Neural progenitor cell (in vitro differentiated cells): Measurements from ENCODE around the gene FCN3. TPM values are rescaled to one million over a fixed set of nuclear protein-coding genes. Genes with fewer than 3 reads are reported as not detected.

Experiments
- DNase-seq: peaks from one replicate; pipeline ENCODE4 v3.0.0-alpha.2; 2016; ENCODE audit warnings: low spot score
- H2AFZ ChIP-seq: fragments of 200-600 bp; sonication (generic); replicated peaks from 2 replicates; pipeline ENCODE4 v1.6.1; 2016; ENCODE audit warnings: antibody characterized with exemption
- H3F3A ChIP-seq: fragments of 200-600 bp; sonication (generic); 2 replicates; pipeline ENCODE4 v1.6.1; 2016; ENCODE audit warnings: antibody characterized with exemption, low read depth
- H3K27ac ChIP-seq: fragments of 200-600 bp; sonication (generic); 2 replicates; pipeline ENCODE4 v1.5.1; 2016; ENCODE audit warnings: mild to moderate bottlenecking
- H3K27me3 ChIP-seq: fragments of 200-600 bp; sonication (generic); 2 replicates; pipeline ENCODE4 v1.6.1; 2016; ENCODE audit warnings: mild to moderate bottlenecking, moderate library complexity
- H3K36me3 ChIP-seq: fragments of 200-600 bp; sonication (generic); 2 replicates; pipeline ENCODE4 v1.5.1; 2016
- H3K4me1 ChIP-seq: fragments of 200-600 bp; sonication (generic); 2 replicates; pipeline ENCODE4 v1.6.1; 2016; ENCODE audit warnings: mixed run types
- H3K4me2 ChIP-seq: fragments of 200-600 bp; sonication (generic); 2 replicates; pipeline ENCODE4 v1.6.1; 2016
- H3K4me3 ChIP-seq: fragments of 200-600 bp; sonication (generic); 2 replicates; pipeline ENCODE4 v1.5.1; 2016
- H3K79me2 ChIP-seq: fragments of 200-600 bp; sonication (generic); 2 replicates; pipeline ENCODE4 v1.6.1; 2016; ENCODE audit warnings: low read depth
- H3K9ac ChIP-seq: fragments of 200-600 bp; sonication (generic); 2 replicates; pipeline ENCODE4 v1.6.1; 2016
- H3K9me3 ChIP-seq: fragments of 200-600 bp; sonication (generic); 2 replicates; pipeline ENCODE4 v1.5.1; 2016; ENCODE audit warnings: low read depth
- H4K20me1 ChIP-seq: fragments of 200-600 bp; sonication (generic); 2 replicates; pipeline ENCODE4 v1.6.1; 2016; ENCODE audit warnings: low read depth
- H3K27ac Mint-ChIP-seq: 3 replicates; pipeline ENCODE4 v1.8.0; 2021; ENCODE audit warnings: mixed read lengths
- H3K27me3 Mint-ChIP-seq: 2 replicates; pipeline ENCODE4 v1.8.0; 2022; ENCODE audit warnings: low read depth, mild to moderate bottlenecking, inconsistent platforms, moderate library complexity, mixed read lengths; ENCODE audit not compliant: insufficient read depth
- H3K36me3 Mint-ChIP-seq: 3 replicates; pipeline ENCODE4 v1.8.0; 2021; ENCODE audit warnings: mixed read lengths
- H3K4me1 Mint-ChIP-seq: 3 replicates; pipeline ENCODE4 v1.8.0; 2021; ENCODE audit warnings: mixed read lengths
- H3K4me3 Mint-ChIP-seq: 3 replicates; pipeline ENCODE4 v1.8.0; 2021; ENCODE audit warnings: mild to moderate bottlenecking, moderate library complexity, mixed read lengths
- H3K9me3 Mint-ChIP-seq: 3 replicates; pipeline ENCODE4 v1.8.0; 2020; ENCODE audit warnings: mixed read lengths
- EZH2 ChIP-seq: fragments of 200-600 bp; sonication (generic); IDR thresholded peaks from 2 replicates; pipeline ENCODE4 v1.6.1; 2017; ENCODE audit warnings: antibody characterized with exemption, mild to moderate bottlenecking, moderate library complexity
- EZH2phosphoT487 ChIP-seq: fragments of 200-600 bp; sonication (generic); IDR thresholded peaks from 2 replicates; pipeline ENCODE4 v1.6.1; 2017; ENCODE audit warnings: antibody characterized with exemption
- total RNA-seq: library from RNA; depleted of rRNA; stranded (reverse); fragments of >200 nt; gene quantifications from 2 replicates; pipeline ENCODE4 v1.2.3, GENCODE V29; 2015; ENCODE audit warnings: low replicate concordance
- TF ChIP-seq, protein P1 (sequence below): fragments of 200-600 bp; sonication (generic); IDR thresholded peaks from 2 replicates; pipeline ENCODE4 v1.5.1; 2017; ENCODE audit warnings: antibody characterized with exemption, mild to moderate bottlenecking

The FCN3 gene
- total RNA-seq, 1 donor from 2014 or later: not detected

DNA sequence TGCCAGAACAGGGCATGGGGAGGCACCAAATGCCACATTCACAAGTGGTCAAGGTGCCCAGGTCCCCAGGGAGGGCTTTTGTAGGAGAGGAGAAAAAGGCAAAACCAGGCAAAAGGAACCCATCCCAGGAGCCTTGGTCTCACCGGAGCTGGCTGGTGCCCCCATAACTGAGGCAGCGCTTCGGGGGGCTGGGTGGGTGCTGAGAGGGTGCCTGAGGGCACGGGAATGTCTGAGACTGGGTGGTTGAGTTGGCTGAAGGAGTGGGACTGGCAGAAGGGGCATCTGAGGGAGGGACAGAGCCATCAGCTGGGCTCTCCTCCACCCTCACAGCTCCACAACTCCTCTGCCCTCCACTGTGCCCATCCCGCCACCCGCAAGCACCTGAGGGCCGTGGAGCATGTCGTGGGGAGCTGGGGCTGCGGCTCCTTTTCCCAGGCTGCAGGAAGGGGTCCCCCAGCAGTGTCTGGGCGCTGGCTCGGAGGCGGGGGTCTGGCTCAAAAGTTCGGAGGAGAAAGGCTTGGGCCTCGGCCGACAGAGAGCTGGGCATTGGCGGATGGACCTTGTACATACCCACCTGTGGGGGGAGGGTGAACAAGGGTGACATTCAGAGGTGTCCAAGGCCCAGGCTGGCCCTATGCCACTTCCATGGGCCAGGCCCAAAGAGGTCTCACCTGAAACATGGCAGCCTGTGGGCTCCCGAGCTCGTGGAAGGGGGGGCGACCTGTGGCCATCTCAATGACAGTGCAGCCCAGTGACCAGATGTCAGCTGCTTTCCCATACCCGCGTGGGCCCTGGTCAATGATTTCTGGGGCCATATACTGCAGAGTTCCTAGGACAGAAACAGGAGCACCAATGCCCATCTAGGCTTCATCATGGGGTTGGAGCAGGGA, 16.3 kb downstream of the FCN3 start:
- Mint-ChIP-seq H3K4me3 (peak overlapping the region; percentile 48), H3K36me3 (peaks cover 11% of the 10 kb centered on the region), H3K27ac (no peak overlapping the region), H3K4me1 (peaks cover 25% of the 10 kb centered on the region), H3K9me3 (no peaks in the 10 kb centered on the region), H3K27me3 (peaks cover 23% of the 10 kb centered on the region)
- Histone ChIP-seq H4K20me1 (peaks cover 17% of the 10 kb centered on the region), H3K79me2 (no peaks in the 10 kb centered on the region), H3K4me3 (no peak overlapping the region), H3K36me3 (no peaks in the 10 kb centered on the region), H3K4me2 (no peak overlapping the region), H3K27me3 (peaks cover 55% of the 10 kb centered on the region), H3K9ac (no peak overlapping the region), H3F3A (peaks cover 7% of the 10 kb centered on the region), H2AFZ (no peak overlapping the region), H3K4me1 (peaks cover 16% of the 10 kb centered on the region), H3K9me3 (no peaks in the 10 kb centered on the region), H3K27ac (no peak overlapping the region)
- TF ChIP-seq EZH2phosphoT487 (no peak), EZH2 (no peak)
- TF ChIP-seq, protein P1, sequence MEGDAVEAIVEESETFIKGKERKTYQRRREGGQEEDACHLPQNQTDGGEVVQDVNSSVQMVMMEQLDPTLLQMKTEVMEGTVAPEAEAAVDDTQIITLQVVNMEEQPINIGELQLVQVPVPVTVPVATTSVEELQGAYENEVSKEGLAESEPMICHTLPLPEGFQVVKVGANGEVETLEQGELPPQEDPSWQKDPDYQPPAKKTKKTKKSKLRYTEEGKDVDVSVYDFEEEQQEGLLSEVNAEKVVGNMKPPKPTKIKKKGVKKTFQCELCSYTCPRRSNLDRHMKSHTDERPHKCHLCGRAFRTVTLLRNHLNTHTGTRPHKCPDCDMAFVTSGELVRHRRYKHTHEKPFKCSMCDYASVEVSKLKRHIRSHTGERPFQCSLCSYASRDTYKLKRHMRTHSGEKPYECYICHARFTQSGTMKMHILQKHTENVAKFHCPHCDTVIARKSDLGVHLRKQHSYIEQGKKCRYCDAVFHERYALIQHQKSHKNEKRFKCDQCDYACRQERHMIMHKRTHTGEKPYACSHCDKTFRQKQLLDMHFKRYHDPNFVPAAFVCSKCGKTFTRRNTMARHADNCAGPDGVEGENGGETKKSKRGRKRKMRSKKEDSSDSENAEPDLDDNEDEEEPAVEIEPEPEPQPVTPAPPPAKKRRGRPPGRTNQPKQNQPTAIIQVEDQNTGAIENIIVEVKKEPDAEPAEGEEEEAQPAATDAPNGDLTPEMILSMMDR: no peak
- no peak for DNase-seq

- peaks cover 8% of the 10 kb centered on the region for H3K36me3 Mint-ChIP-seq
- H3K27ac Mint-ChIP-seq: no peak overlapping the region
- no peaks in the 10 kb centered on the region for H3K9me3 Mint-ChIP-seq
- Histone ChIP-seq H2AFZ (no peak overlapping the region), H4K20me1 (peaks cover 17% of the 10 kb centered on the region), H3K79me2 (no peaks in the 10 kb centered on the region), H3K4me3 (no peak overlapping the region), H3K9ac (no peak overlapping the region), H3K4me2 (peak overlapping the region; percentile 44), H3K9me3 (no peaks in the 10 kb centered on the region), H3K4me1 (peaks cover 16% of the 10 kb centered on the region), H3K36me3 (no peaks in the 10 kb centered on the region), H3K27me3 (peaks cover 50% of the 10 kb centered on the region), H3F3A (peaks cover 3% of the 10 kb centered on the region), H3K27ac (no peak overlapping the region)
- H3K27me3 Mint-ChIP-seq: peaks cover 25% of the 10 kb centered on the region
- H3K4me3 Mint-ChIP-seq: peak overlapping the region; percentile 48
- TF ChIP-seq EZH2 (no peak), EZH2phosphoT487 (peak; percentile 35)
- TF ChIP-seq, protein P1: peak; percentile 91
- DNase-seq: peak; percentile 85
- H3K4me1 Mint-ChIP-seq: peaks cover 20% of the 10 kb centered on the region
Observed at GRCh38 chr1:27357281-27358037, 17.2 kb downstream of the FCN3 start.

GRCh38 chr1:27356619-27357280, 17.9 kb downstream of the FCN3 start:
- Histone ChIP-seq H3K27ac (no peak overlapping the region), H3K36me3 (no peaks in the 10 kb centered on the region), H3K27me3 (peaks cover 43% of the 10 kb centered on the region), H3F3A (peaks cover 4% of the 10 kb centered on the region), H3K4me2 (no peak overlapping the region), H3K79me2 (no peaks in the 10 kb centered on the region), H3K4me3 (no peak overlapping the region), H3K4me1 (peaks cover 16% of the 10 kb centered on the region), H2AFZ (no peak overlapping the region), H3K9me3 (no peaks in the 10 kb centered on the region), H3K9ac (no peak overlapping the region), H4K20me1 (peaks cover 17% of the 10 kb centered on the region)
- H3K4me3 Mint-ChIP-seq: no peak overlapping the region
- peaks cover 27% of the 10 kb centered on the region for H3K27me3 Mint-ChIP-seq
- H3K27ac Mint-ChIP-seq: no peak overlapping the region
- H3K9me3 Mint-ChIP-seq: no peaks in the 10 kb centered on the region
- H3K4me1 Mint-ChIP-seq: peaks cover 21% of the 10 kb centered on the region
- TF ChIP-seq EZH2: no peak
- TF ChIP-seq EZH2phosphoT487: no peak
- TF ChIP-seq, protein P1: no peak
- peaks cover 8% of the 10 kb centered on the region for H3K36me3 Mint-ChIP-seq
- DNase-seq: peak; percentile 45
